Mucosa of descending colon (tissue), 3 donors: ENCODE measurements around the gene MED28. TPM values are rescaled to one million over a fixed set of nuclear protein-coding genes. Genes with fewer than 3 reads are reported as not detected.

Source experiments
- ATAC-seq: fragments of 200-7000 bp; cut with Tn5 transposase; one replicate; pipeline ENCODE4 v1.9.1; 2020; ENCODE audit warnings: mild to moderate bottlenecking, moderate library complexity
- DNase-seq, 3 donors: peaks; one replicate each; pipeline ENCODE4 v3.0.0-alpha.2; 2020
- H3K36me3 ChIP-seq: fragments of 200-600 bp; one replicate; pipeline ENCODE4 v1.8.0; 2021; ENCODE audit warnings: low read depth, mild to moderate bottlenecking
- H3K4me1 ChIP-seq: fragments of 200-600 bp; one replicate; pipeline ENCODE4 v1.8.0; 2021; ENCODE audit warnings: low read depth, mild to moderate bottlenecking
- H3K4me3 ChIP-seq: fragments of 200-600 bp; one replicate; pipeline ENCODE4 v1.8.0; 2021; ENCODE audit warnings: mild to moderate bottlenecking
- H3K9me3 ChIP-seq: fragments of 200-600 bp; one replicate; pipeline ENCODE4 v1.8.0; 2021; ENCODE audit warnings: mild to moderate bottlenecking
- intact Hi-C, 2 donors: fragments of 100-400 bp; cut with DNase I in 1 of 2; cut with micrococcal nuclease in 1 of 2; formaldehyde crosslinking; loops; one replicate each; pipeline versions ENCODE4 v1.11.0 to v1.11.1; 2022; cut with DNase I, micrococcal nuclease
- total RNA-seq, 3 donors: library from RNA; stranded (reverse); fragmentation: NEBNext Ultra II Directional in 2 of 3; extraction: Animal tissue kit (Norgen Biotek cat#: 25700) in 2 of 3; gene quantifications; one replicate each; pipeline versions ENCODE4 v1.2.1 to v1.2.4, GENCODE V29; 2021 to 2023
- TF ChIP-seq, protein P1 (sequence below): fragments of 200-600 bp; IDR thresholded peaks from one replicate; pipeline ENCODE4 v1.8.0; 2022; ENCODE audit warnings: antibody characterized with exemption, mild to moderate bottlenecking
- donor health status: DM: no; HTN: no; CAD: no; lungs with moderate emphysema.
- donor health status: DM: no; HTN: no; CAD: no.
- donor health status: DM: no; HTN: yes; CAD: no.

Gene MED28
- total RNA-seq, 3 donors from 2014 or later = 35.3 to 55.6 (median 37.5) TPM

DNA sequence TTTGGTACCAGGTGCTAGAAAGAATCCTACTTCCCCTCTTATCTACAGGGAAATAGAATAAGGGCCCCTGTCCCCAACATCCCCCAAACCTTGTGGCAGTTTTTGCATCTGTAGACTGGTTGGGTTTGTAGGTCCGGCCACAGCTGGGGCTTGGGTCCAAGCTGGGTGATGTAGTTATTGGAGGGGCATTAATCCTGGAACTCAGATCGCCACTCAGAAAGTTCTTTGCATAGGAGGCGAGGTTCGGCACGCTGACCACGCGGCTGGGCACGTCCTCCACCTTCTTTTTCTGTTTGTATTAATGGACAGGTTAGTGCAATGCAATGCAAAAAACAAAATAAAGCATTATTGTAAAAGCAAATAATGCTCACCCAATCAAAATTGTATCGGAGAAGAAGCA, 19.2 kb downstream of the MED28 start:
- TF ChIP-seq, protein P1, sequence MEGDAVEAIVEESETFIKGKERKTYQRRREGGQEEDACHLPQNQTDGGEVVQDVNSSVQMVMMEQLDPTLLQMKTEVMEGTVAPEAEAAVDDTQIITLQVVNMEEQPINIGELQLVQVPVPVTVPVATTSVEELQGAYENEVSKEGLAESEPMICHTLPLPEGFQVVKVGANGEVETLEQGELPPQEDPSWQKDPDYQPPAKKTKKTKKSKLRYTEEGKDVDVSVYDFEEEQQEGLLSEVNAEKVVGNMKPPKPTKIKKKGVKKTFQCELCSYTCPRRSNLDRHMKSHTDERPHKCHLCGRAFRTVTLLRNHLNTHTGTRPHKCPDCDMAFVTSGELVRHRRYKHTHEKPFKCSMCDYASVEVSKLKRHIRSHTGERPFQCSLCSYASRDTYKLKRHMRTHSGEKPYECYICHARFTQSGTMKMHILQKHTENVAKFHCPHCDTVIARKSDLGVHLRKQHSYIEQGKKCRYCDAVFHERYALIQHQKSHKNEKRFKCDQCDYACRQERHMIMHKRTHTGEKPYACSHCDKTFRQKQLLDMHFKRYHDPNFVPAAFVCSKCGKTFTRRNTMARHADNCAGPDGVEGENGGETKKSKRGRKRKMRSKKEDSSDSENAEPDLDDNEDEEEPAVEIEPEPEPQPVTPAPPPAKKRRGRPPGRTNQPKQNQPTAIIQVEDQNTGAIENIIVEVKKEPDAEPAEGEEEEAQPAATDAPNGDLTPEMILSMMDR = no peak
- Histone ChIP-seq H3K36me3 (peaks cover 2% of the 10 kb centered on the region), H3K4me1 (no peaks in the 10 kb centered on the region), H3K9me3 (no peaks in the 10 kb centered on the region), H3K4me3 (no peak overlapping the region)
- intact Hi-C loops = loop anchor here in 1 of 2 donors (10.0 kb wide), 1 partner anchor 79 kb away; no protein-coding TSS in a partner anchor
- DNase-seq (no peak), ATAC-seq (no peak)

DNA sequence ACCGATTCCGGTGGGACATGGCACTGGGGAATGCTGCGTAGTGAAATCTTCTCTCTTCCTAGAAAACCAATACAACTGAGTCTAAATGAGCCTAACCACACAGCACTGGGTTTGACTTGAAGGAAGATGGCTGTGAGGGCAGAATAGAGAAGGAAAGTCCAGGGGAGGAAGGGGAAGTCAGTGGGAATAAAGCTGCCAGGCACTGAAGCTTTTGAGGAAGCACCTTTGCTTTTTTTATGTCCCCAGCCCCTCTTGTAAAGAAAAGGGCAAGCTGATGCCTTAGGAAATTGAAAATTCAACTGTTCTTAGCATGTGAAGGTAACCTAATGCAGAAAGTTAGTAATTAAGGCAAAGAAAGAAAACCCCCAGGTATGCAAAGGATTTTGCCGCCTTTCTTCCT, 20.6 kb downstream of the MED28 start:
- Histone ChIP-seq H3K4me3 (no peak overlapping the region), H3K9me3 (no peaks in the 10 kb centered on the region), H3K4me1 (no peaks in the 10 kb centered on the region), H3K36me3 (no peaks in the 10 kb centered on the region)
- no peak for DNase-seq
- intact Hi-C loops = loop anchor here (5.0 to 10.0 kb wide), 2 partner anchors 80 to 83 kb away; no protein-coding TSS in a partner anchor
- no peak for ATAC-seq
- TF ChIP-seq, protein P1 = no peak

DNA sequence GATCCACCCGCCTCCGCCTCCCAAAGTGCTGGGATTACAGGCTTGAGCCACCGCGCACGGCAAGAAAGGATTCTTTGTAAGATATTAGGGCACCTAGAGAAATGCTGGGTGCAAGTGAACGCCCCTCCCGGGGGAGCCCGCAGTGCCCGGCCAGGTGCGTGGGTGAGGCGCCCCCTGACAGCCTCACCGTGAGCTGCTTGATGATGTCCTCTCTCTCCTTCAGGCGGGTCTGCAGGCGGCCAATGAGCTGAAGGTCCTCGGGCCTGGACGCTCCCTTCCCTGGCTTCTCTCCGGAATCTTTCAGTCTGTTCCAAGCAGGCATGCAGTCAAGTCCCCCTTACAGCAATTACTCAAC, 21.9 kb downstream of the MED28 start:
- intact Hi-C loops = loop anchor here (5.0 to 10.0 kb wide), 2 partner anchors 82 to 84 kb away; no protein-coding TSS in a partner anchor
- H3K9me3 ChIP-seq = no peaks in the 10 kb centered on the region
- ATAC-seq (peak; percentile 15), DNase-seq (no peak)
- TF ChIP-seq, protein P1 = no peak
- H3K36me3 ChIP-seq = no peaks in the 10 kb centered on the region
- no peaks in the 10 kb centered on the region for H3K4me1 ChIP-seq
- no peak overlapping the region for H3K4me3 ChIP-seq

DNA sequence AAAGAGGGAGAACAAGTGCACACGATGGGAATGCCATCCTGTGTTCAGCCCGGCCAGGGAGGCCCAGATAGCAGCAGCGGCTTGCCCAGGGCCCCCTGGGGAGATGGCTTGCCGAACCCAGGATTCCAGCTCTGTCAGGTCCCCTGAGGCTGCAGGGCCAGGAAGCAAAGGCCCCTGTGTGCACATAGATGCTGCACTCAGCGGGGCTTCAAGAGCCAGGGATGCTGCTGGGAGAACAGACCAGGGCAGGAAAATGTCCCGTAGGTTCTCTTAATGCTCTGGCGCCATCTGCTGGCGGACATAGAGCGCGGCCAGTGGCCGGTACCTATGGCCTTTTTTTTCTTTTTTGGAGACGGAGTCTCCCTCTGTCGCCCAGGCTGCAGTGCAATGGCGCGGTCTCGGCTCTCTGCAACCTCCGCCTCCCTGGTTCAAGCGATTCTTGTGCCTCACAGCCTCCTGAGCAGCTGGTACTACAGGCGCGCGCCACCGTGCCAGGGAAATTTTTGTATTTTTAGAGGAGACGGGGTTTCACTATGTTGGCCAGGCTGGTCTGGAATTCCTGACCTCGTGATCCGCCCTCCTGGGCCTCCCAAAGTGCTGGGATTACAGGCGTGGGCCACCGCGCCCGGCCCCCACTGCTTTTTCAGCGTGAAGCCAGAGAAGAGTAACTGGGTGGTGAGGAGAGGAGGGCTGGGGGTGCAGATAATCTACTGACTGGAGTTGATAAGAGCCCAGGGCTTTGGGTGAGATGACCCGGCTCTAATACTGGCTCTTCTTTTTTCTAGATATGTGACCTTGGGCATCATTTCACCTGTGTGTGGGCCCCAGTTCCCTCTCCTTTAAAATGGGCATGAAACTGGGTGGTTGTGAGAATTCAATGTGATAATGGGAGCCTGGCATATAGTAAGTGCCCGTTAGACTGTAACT, 22.5 kb downstream of the MED28 start:
- peak; percentile 66 to 87 (median 84) for DNase-seq
- Histone ChIP-seq H3K36me3 (no peaks in the 10 kb centered on the region), H3K4me1 (no peaks in the 10 kb centered on the region), H3K4me3 (no peak overlapping the region), H3K9me3 (no peaks in the 10 kb centered on the region)
- TF ChIP-seq, protein P1 = peak; percentile 84
- intact Hi-C loops = loop anchor here (5.0 to 10.0 kb wide), 2 partner anchors 82 to 85 kb away; no protein-coding TSS in a partner anchor
- peak; percentile 95 for ATAC-seq

DNA sequence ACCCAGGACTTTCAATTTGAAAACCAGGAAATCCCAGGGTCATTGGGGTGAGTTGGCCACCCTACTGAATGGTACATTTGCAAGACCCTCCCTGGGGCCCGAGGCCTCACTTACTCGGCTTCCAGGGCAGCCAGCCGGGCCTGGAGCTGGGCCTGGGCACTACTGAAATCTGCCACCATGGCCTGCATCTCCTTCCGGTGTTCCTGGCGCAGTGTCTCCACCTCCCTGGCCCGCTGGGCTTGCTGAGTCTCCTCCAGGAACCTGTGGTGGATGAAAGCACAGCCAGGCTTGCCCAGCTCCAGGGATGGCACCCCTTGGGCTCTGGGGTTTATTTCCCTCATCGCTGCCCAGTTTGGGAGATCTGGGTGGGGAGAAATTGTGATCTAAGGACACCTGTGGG, 24.7 kb downstream of the MED28 start:
- Histone ChIP-seq H3K4me3 (no peak overlapping the region), H3K9me3 (no peaks in the 10 kb centered on the region), H3K36me3 (no peaks in the 10 kb centered on the region), H3K4me1 (no peaks in the 10 kb centered on the region)
- TF ChIP-seq, protein P1 = no peak
- intact Hi-C loops = loop anchor here (5.0 to 10.0 kb wide), 2 partner anchors 84 to 87 kb away; no protein-coding TSS in a partner anchor
- no peak for ATAC-seq
- no peak for DNase-seq
